B cell (primary cell): ENCODE results near the gene RNF103. TPM values are rescaled to one million over a fixed set of nuclear protein-coding genes. Genes with fewer than 3 reads are reported as not detected.

Experiments
- ATAC-seq: fragments of 200-7000 bp; cut with Tn5 transposase; one replicate; pipeline ENCODE4 v1.10.0; 2021; ENCODE audit warnings: low read depth, mild to moderate bottlenecking, moderate number of reproducible peaks, moderate library complexity
- CTCF ChIA-PET: fragments of 350-600 bp; sonication (Branson Sonifier 250); formaldehyde crosslinking; loops from one replicate; lab custom pipeline; 2021; ENCODE audit warnings: antibody characterized with exemption, inconsistent platforms; lab: Charles Lee
- POLR2A ChIA-PET: fragments of 350-600 bp; sonication (Branson Sonifier 250); formaldehyde crosslinking; loops from one replicate; lab custom pipeline; 2021; ENCODE audit warnings: antibody characterized with exemption; lab: Charles Lee
- DNase-seq: peaks from one replicate; pipeline ENCODE4 v3.0.0; 2013
- H2AFZ ChIP-seq: 2 replicates; pipeline ENCODE4 v1.6.1; 2012; ENCODE audit warnings: mild to moderate bottlenecking, low read depth, low read length; ENCODE audit not compliant: insufficient read depth, poor library complexity, severe bottlenecking
- H3K27ac ChIP-seq, 2 donors: 1 replicate in 1 of 2; 2 replicates in 1 of 2; pipeline ENCODE4 v1.5.1; 2012 to 2013; ENCODE audit warnings: low read length in 2 of 2, mild to moderate bottlenecking in 2 of 2, moderate library complexity in 1 of 2
- H3K27me3 ChIP-seq, 4 experiments: fragments of 200-600 bp in 1 of 4; sonication (generic) in 1 of 4; replicated peaks in 1 of 4; 1 replicate in 2 of 4; 2 replicates in 2 of 4; pipeline versions ENCODE4 v1.6.1 to v1.7.0; 2013 to 2016; ENCODE audit warnings: low read length in 3 of 4, mild to moderate bottlenecking in 2 of 4, mixed read lengths in 1 of 4, moderate library complexity in 1 of 4; ENCODE audit not compliant: insufficient read depth in 4 of 4, control insufficient read depth in 3 of 4; ENCODE audit errors: control extremely low read depth in 1 of 4
- H3K36me3 ChIP-seq, 2 experiments: replicated peaks in 1 of 2; 1 replicate in 1 of 2; 2 replicates in 1 of 2; pipeline versions ENCODE4 v1.6.1 to v1.7.1; 2013; ENCODE audit warnings: low read length in 1 of 2; ENCODE audit not compliant: insufficient read depth in 2 of 2, control insufficient read depth in 1 of 2; ENCODE audit errors: control extremely low read depth in 1 of 2, extremely low read depth in 1 of 2
- H3K4me1 ChIP-seq, 2 donors: fragments of 200-600 bp in 1 of 2; sonication (generic) in 1 of 2; 1 replicate in 1 of 2; 2 replicates in 1 of 2; pipeline versions ENCODE4 v1.5.1 to v1.6.1; 2013 to 2017; ENCODE audit warnings: low read length in 2 of 2; ENCODE audit not compliant: control insufficient read depth in 2 of 2, insufficient read depth in 2 of 2
- H3K4me2 ChIP-seq: replicated peaks from 2 replicates; pipeline ENCODE3; 2012; ENCODE audit warnings: mild to moderate bottlenecking, low read depth, low read length; ENCODE audit not compliant: poor library complexity, severe bottlenecking
- H3K4me3 ChIP-seq, 5 experiments: fragments of 200-600 bp in 1 of 5; sonication (generic) in 1 of 5; 1 replicate in 3 of 5; 2 replicates in 2 of 5; pipeline versions ENCODE4 v1.5.1 to v1.7.0; 2011 to 2016; ENCODE audit warnings: low read length in 4 of 5, mild to moderate bottlenecking in 4 of 5, low read depth in 2 of 5, control low read depth in 1 of 5, moderate library complexity in 1 of 5; ENCODE audit not compliant: insufficient read depth in 1 of 5; ENCODE audit errors: control extremely low read depth in 1 of 5, extremely low read depth in 1 of 5
- H3K79me2 ChIP-seq: fragments of 200-600 bp; sonication (generic); one replicate; pipeline ENCODE4 v1.6.0; 2016; ENCODE audit warnings: low read length; ENCODE audit not compliant: control insufficient read depth, insufficient read depth
- H3K9ac ChIP-seq: fragments of 200-600 bp; sonication (generic); 2 replicates; pipeline ENCODE4 v1.6.1; 2017; ENCODE audit warnings: mild to moderate bottlenecking, low read length, moderate library complexity
- H3K9me3 ChIP-seq, 3 donors: one replicate each; pipeline versions ENCODE4 v1.6.1 to v1.7.1; 2013; ENCODE audit warnings: low read length in 2 of 3; ENCODE audit not compliant: control insufficient read depth in 2 of 3, insufficient read depth in 1 of 3; ENCODE audit errors: control extremely low read depth in 1 of 3
- H4K20me1 ChIP-seq: 2 replicates; pipeline ENCODE4 v1.6.0; 2012; ENCODE audit warnings: mild to moderate bottlenecking, low read length; ENCODE audit not compliant: insufficient read depth, control insufficient read depth, poor library complexity, severe bottlenecking
- H3K27ac Mint-ChIP-seq: one replicate; pipeline ENCODE4 v1.8.0; 2021; ENCODE audit warnings: mixed read lengths
- H3K27me3 Mint-ChIP-seq: one replicate; pipeline ENCODE4 v1.8.0; 2021; ENCODE audit warnings: mixed read lengths
- H3K4me1 Mint-ChIP-seq: one replicate; pipeline ENCODE4 v1.8.0; 2021; ENCODE audit warnings: mixed read lengths
- H3K4me3 Mint-ChIP-seq: one replicate; pipeline ENCODE4 v1.8.0; 2021; ENCODE audit warnings: mixed read lengths
- H3K9me3 Mint-ChIP-seq: one replicate; pipeline ENCODE4 v1.8.0; 2022; ENCODE audit warnings: mixed read lengths; ENCODE audit not compliant: insufficient read depth
- CTCF ChIP-seq: fragments of 200-600 bp; IDR thresholded peaks from one replicate; pipeline ENCODE4 v1.8.0; 2022; ENCODE audit warnings: antibody characterized with exemption, mild to moderate bottlenecking
- EZH2 ChIP-seq: IDR thresholded peaks from 2 replicates; pipeline ENCODE4 v1.6.1; 2012; ENCODE audit warnings: borderline replicate concordance, low read depth, mild to moderate bottlenecking, moderate library complexity, low read length; ENCODE audit not compliant: insufficient read depth, poor library complexity, severe bottlenecking
- WGBS: methylation state at CpG from one replicate; pipeline ENCODE4 v1.1.5; 2013; ENCODE audit warnings: missing lambda C conversion rate; ENCODE audit not compliant: insufficient coverage; 5-methylcytosine and 5-hydroxymethylcytosine counted together
- intact Hi-C: fragments of 100-400 bp; cut with micrococcal nuclease; formaldehyde crosslinking; loops from one replicate; pipeline ENCODE4 v1.10.0; 2022
- polyA plus RNA-seq: library from polyadenylated mRNA; depleted of rRNA; stranded (reverse); fragments of >200 nt; gene quantifications from 2 replicates; pipeline ENCODE4 v1.2.3, GENCODE V29; 2012
- total RNA-seq, 2 donors: library from RNA; stranded (reverse); fragments of 120-200 nt in 1 of 2; gene quantifications; 1 replicate in 1 of 2; 2 replicates in 1 of 2; pipeline versions ENCODE4 v1.2.3 to v1.2.4, GENCODE V29; 2013 to 2022

The RNF103 gene
- total and polyA plus RNA-seq, 2 donors (not counting 1 experiment from before 2014, with no cell fraction given), result 23.7 to 37.2 TPM

- CTCF ChIA-PET, result no interaction called here
- DNase-seq, result no peak
- no peak overlapping the region for H3K4me3 ChIP-seq
- H3K27ac ChIP-seq, result no peak overlapping the region
- no peak overlapping the region for H3K4me2 ChIP-seq
- no peaks in the 10 kb centered on the region for H3K9me3 ChIP-seq
- ATAC-seq, result no peak
- H3K9ac ChIP-seq, result no peak overlapping the region
- intact Hi-C loops, result loop anchor here (10.0 kb wide), 1 partner anchor 1448 kb away; the partner anchor contains the start of gene RNU2-63P
- H2AFZ ChIP-seq, result no peak overlapping the region
- no peaks in the 10 kb centered on the region for H3K27me3 ChIP-seq
- H3K4me3 Mint-ChIP-seq, result no peak overlapping the region
- no peak overlapping the region for H3K27ac Mint-ChIP-seq
- TF ChIP-seq CTCF (no peak), EZH2 (no peak)
- no peaks in the 10 kb centered on the region for H3K36me3 ChIP-seq
- no peaks in the 10 kb centered on the region for H3K9me3 Mint-ChIP-seq
- no peaks in the 10 kb centered on the region for H4K20me1 ChIP-seq
- peaks cover 3% of the 10 kb centered on the region for H3K27me3 Mint-ChIP-seq
- peaks cover 20% of the 10 kb centered on the region for H3K4me1 Mint-ChIP-seq
- peaks cover 22% of the 10 kb centered on the region for H3K79me2 ChIP-seq
- H3K4me1 ChIP-seq, result peaks cover 13 to 15% of the 10 kb centered on the region in 2 donors
- POLR2A ChIA-PET, result no interaction called here
These were observed 56.9 kb downstream of the RNF103 start for GRCh38 chr2:86566821-86567190.

- no peaks in the 10 kb centered on the region for H3K9me3 Mint-ChIP-seq
- no peaks in the 10 kb centered on the region for H3K27me3 ChIP-seq
- peaks cover 18% of the 10 kb centered on the region in 2 donors for H3K4me1 ChIP-seq
- intact Hi-C loops, result loop anchor here (10.0 kb wide), 1 partner anchor 1449 kb away; the partner anchor contains the start of gene RNU2-63P
- H3K79me2 ChIP-seq, result peaks cover 27% of the 10 kb centered on the region
- H2AFZ ChIP-seq, result no peak overlapping the region
- no peak overlapping the region for H3K27ac Mint-ChIP-seq
- H3K4me3 Mint-ChIP-seq, result no peak overlapping the region
- CTCF ChIA-PET, result no interaction called here
- 98% methylated on average over 5 of the region's 6 CpGs for WGBS
- peaks cover 26% of the 10 kb centered on the region for H3K4me1 Mint-ChIP-seq
- H3K36me3 ChIP-seq, result no peaks in the 10 kb centered on the region
- H3K4me2 ChIP-seq, result no peak overlapping the region
- peaks cover 3% of the 10 kb centered on the region for H3K27me3 Mint-ChIP-seq
- no peak overlapping the region for H3K9ac ChIP-seq
- no peak overlapping the region for H3K27ac ChIP-seq
- H3K4me3 ChIP-seq, result no peak overlapping the region
- POLR2A ChIA-PET, result no interaction called here
- DNase-seq (no peak), ATAC-seq (no peak)
- H4K20me1 ChIP-seq, result no peaks in the 10 kb centered on the region
- no peak for TF ChIP-seq CTCF
- no peak for TF ChIP-seq EZH2
- no peaks in the 10 kb centered on the region for H3K9me3 ChIP-seq
These were observed 57.4 kb downstream of the RNF103 start for GRCh38 chr2:86566158-86566820.
